HepG2 (cell line): ENCODE measurements around the gene MMP17. TPM values are rescaled to one million over a fixed set of nuclear protein-coding genes. Genes with fewer than 3 reads are reported as not detected.

ENCODE experiments used
- ATAC-seq: fragments of 200-7000 bp; cut with Tn5 transposase; 3 replicates; pipeline ENCODE4 v1.9.1; 2020; ENCODE audit warnings: mild to moderate bottlenecking, moderate library complexity
- BruUV-seq: library from RNA; stranded (reverse); fragments of 400-500 nt; replicated peaks from 2 replicates; lab custom pipeline; 2021; lab: Mats Ljungman, UMichigan
- CTCF ChIA-PET: fragments of 300-600 bp; formaldehyde crosslinking; extraction: SDS; loops from one replicate; lab custom pipeline; 2021; ENCODE audit warnings: low total read pairs, inconsistent platforms, low intra/inter-chr PET ratio; lab: Yijun Ruan, JAX
- POLR2A ChIA-PET: fragments of 350-600 bp; sonication (Branson Sonifier 250); formaldehyde crosslinking; loops from one replicate; lab custom pipeline; 2020; ENCODE audit warnings: antibody characterized with exemption, inconsistent platforms; lab: Yijun Ruan, JAX
- DNase-seq: peaks from one replicate; pipeline ENCODE4 v3.0.0-alpha.2; 2015; ENCODE audit warnings: low spot score
- FAIRE-seq: peaks from 3 replicates; lab custom pipeline; 2011; peaks lifted over from hg19 to GRCh38; lab: Jason Lieb, UNC
- H2AFZ ChIP-seq: one replicate; pipeline ENCODE4 v1.6.1; 2011; ENCODE audit warnings: low read length, inconsistent platforms
- H3K27ac ChIP-seq: fragments of 300-600 bp; 3 replicates; pipeline ENCODE4 v1.8.0; 2011; ENCODE audit warnings: mixed run types, mild to moderate bottlenecking, mixed read lengths, low read length, inconsistent platforms; ENCODE audit not compliant: insufficient read depth; ENCODE audit errors: extremely low read length
- H3K27me3 ChIP-seq, 2 experiments: fragments of 200-600 bp in 1 of 2; 2 replicates in 1 of 2; 3 replicates in 1 of 2; pipeline versions ENCODE4 v1.6.0 to v1.8.0; 2011; ENCODE audit warnings: low read length in 2 of 2, mild to moderate bottlenecking in 2 of 2, moderate library complexity in 2 of 2, inconsistent platforms in 1 of 2; ENCODE audit not compliant: insufficient read depth in 2 of 2, control insufficient read depth in 1 of 2
- H3K36me3 ChIP-seq, 2 experiments: fragments of 200-600 bp in 1 of 2; replicated peaks in 1 of 2; 2 replicates in 1 of 2; 3 replicates in 1 of 2; pipeline versions ENCODE4 v1.5.1 to v1.8.0; 2011; ENCODE audit warnings: low read length in 2 of 2, inconsistent platforms in 1 of 2; ENCODE audit not compliant: insufficient read depth in 2 of 2, control insufficient read depth in 1 of 2
- H3K4me1 ChIP-seq: 2 replicates; pipeline ENCODE4 v1.5.1; 2012; ENCODE audit warnings: low read length, inconsistent platforms; ENCODE audit not compliant: insufficient read depth
- H3K4me2 ChIP-seq: 2 replicates; pipeline ENCODE4 v1.6.0; 2011; ENCODE audit warnings: low read depth, low read length, inconsistent platforms
- H3K4me3 ChIP-seq, 3 experiments: fragments of 200-600 bp in 1 of 3; sonication (generic), shearing (Covaris generic) in 1 of 3; replicated peaks in 1 of 3; 2 replicates each; pipeline ENCODE4 v1.5.1; 2011 to 2016; ENCODE audit warnings: low read length in 3 of 3, inconsistent platforms in 2 of 3, low read depth in 2 of 3, mild to moderate bottlenecking in 2 of 3, control low read depth in 1 of 3, mixed read lengths in 1 of 3; ENCODE audit not compliant: insufficient read depth in 1 of 3
- H3K79me2 ChIP-seq: one replicate; pipeline ENCODE4 v1.6.1; 2011; ENCODE audit warnings: low read length, inconsistent platforms; ENCODE audit not compliant: insufficient read depth
- H3K9ac ChIP-seq: 2 replicates; pipeline ENCODE4 v1.6.0; 2011; ENCODE audit warnings: mild to moderate bottlenecking, low read depth, low read length, inconsistent platforms; ENCODE audit not compliant: insufficient read depth
- H3K9me3 ChIP-seq: 2 replicates; pipeline ENCODE4 v1.5.1; 2012; ENCODE audit warnings: mild to moderate bottlenecking, low read length
- H4K20me1 ChIP-seq: 2 replicates; pipeline ENCODE4 v1.6.0; 2011; ENCODE audit warnings: inconsistent platforms, mild to moderate bottlenecking, low read length, moderate library complexity; ENCODE audit not compliant: insufficient read depth
- ATM ChIP-seq: fragments of 450-650 bp; IDR thresholded peaks from 2 replicates; pipeline ENCODE4 v1.7.1; 2017; ENCODE audit warnings: mild to moderate bottlenecking, borderline replicate concordance
- CC2D1A ChIP-seq: sonication (generic); formaldehyde crosslinking; IDR thresholded peaks from 2 replicates; pipeline ENCODE4 v1.8.1; 2023; ENCODE audit warnings: mild to moderate bottlenecking, missing genetic modification reagents
- CREM ChIP-seq, 2 experiments: sonication (generic) in 1 of 2; formaldehyde crosslinking in 1 of 2; IDR thresholded peaks; 2 replicates each; pipeline versions ENCODE4 v1.4.0 to v1.6.1; 2016 to 2020; ENCODE audit warnings: antibody characterized with exemption in 1 of 2, mild to moderate bottlenecking in 1 of 2, missing genetic modification reagents in 1 of 2
- EZH2 ChIP-seq: conservative IDR thresholded peaks from 2 replicates; pipeline ENCODE4 v1.6.1; 2012; ENCODE audit warnings: mild to moderate bottlenecking, low read depth, low read length, moderate library complexity
- FOXO1 ChIP-seq: sonication (generic); formaldehyde crosslinking; IDR thresholded peaks from 2 replicates; pipeline ENCODE4 v1.4.0; 2020; ENCODE audit warnings: missing genetic modification reagents
- HDAC2 ChIP-seq: sonication (generic); formaldehyde crosslinking; IDR thresholded peaks from 2 replicates; pipeline ENCODE4 v1.4.0; 2020; ENCODE audit warnings: missing genetic modification reagents
- HOXD1 ChIP-seq: sonication (generic); formaldehyde crosslinking; IDR thresholded peaks from 2 replicates; pipeline ENCODE4 v1.5.0; 2020; ENCODE audit warnings: missing genetic modification reagents
- ISX ChIP-seq: sonication (generic); formaldehyde crosslinking; conservative IDR thresholded peaks from 2 replicates; pipeline ENCODE4 v1.5.0; 2020; ENCODE audit warnings: missing genetic modification reagents
- MATR3 ChIP-seq: sonication (generic); formaldehyde crosslinking; IDR thresholded peaks from 2 replicates; pipeline ENCODE4 v1.4.0; 2020; ENCODE audit warnings: missing genetic modification reagents
- MIXL1 ChIP-seq: IDR thresholded peaks from 2 replicates; pipeline ENCODE4 v1.6.1; 2016
- NAIF1 ChIP-seq: sonication (generic); formaldehyde crosslinking; IDR thresholded peaks from 2 replicates; pipeline ENCODE4 v1.5.0; 2020; ENCODE audit warnings: mild to moderate bottlenecking, missing genetic modification reagents, borderline replicate concordance
- NR2F6 ChIP-seq, 2 experiments: IDR thresholded peaks; 2 replicates each; pipeline ENCODE4 v1.6.1; 2016; ENCODE audit warnings: antibody characterized with exemption in 1 of 2, mild to moderate bottlenecking in 1 of 2
- SRY ChIP-seq: sonication (generic); formaldehyde crosslinking; IDR thresholded peaks from 2 replicates; pipeline ENCODE4 v1.8.0; 2022; ENCODE audit warnings: mild to moderate bottlenecking, missing genetic modification reagents
- TAF15 ChIP-seq: fragments of 200-400 bp; formaldehyde crosslinking; IDR thresholded peaks from one replicate; pipeline ENCODE4 v1.6.1; 2018; ENCODE audit warnings: mild to moderate bottlenecking, low read depth, low read length; ENCODE audit not compliant: poor library complexity, severe bottlenecking
- TBL1XR1 ChIP-seq: fragments of 150-350 bp; IDR thresholded peaks from 2 replicates; pipeline ENCODE4 v1.6.1; 2014; ENCODE audit warnings: borderline replicate concordance, low read length; ENCODE audit not compliant: partially characterized antibody
- ZBTB8A ChIP-seq: sonication (generic); formaldehyde crosslinking; IDR thresholded peaks from 2 replicates; pipeline ENCODE4 v1.4.0; 2020; ENCODE audit warnings: mild to moderate bottlenecking, low read depth, missing genetic modification reagents, borderline replicate concordance
- ZNF101 ChIP-seq: sonication (generic); formaldehyde crosslinking; IDR thresholded peaks from 2 replicates; pipeline ENCODE4 v1.4.0; 2020; ENCODE audit warnings: mild to moderate bottlenecking, low read depth, missing genetic modification reagents, borderline replicate concordance
- ZNF12 ChIP-seq: sonication (generic); formaldehyde crosslinking; IDR thresholded peaks from 2 replicates; pipeline ENCODE4 v1.5.0; 2020; ENCODE audit warnings: missing genetic modification reagents
- ZNF577 ChIP-seq: sonication (generic); formaldehyde crosslinking; IDR thresholded peaks from 2 replicates; pipeline ENCODE4 v1.4.0; 2020; ENCODE audit warnings: mild to moderate bottlenecking, low read depth, missing genetic modification reagents, borderline replicate concordance
- ZSCAN31 ChIP-seq: sonication (generic); formaldehyde crosslinking; IDR thresholded peaks from 2 replicates; pipeline ENCODE4 v1.5.0; 2020; ENCODE audit warnings: low read depth, mild to moderate bottlenecking, missing genetic modification reagents
- WGBS: methylation state at CpG from one replicate; pipeline ENCODE4 v1.1.6; 2017; ENCODE audit warnings: low lambda C conversion rate; 5-methylcytosine and 5-hydroxymethylcytosine counted together
- in situ Hi-C: cut with HindIII; loops from 2 replicates; pipeline ENCODE4 v1.10.0; 2017; ENCODE audit warnings: low pct_unique_long_range_greater_than_20kb; ENCODE audit not compliant: extremely low pct_ligation_motif_present
- intact Hi-C: fragments of 100-400 bp; cut with micrococcal nuclease; formaldehyde crosslinking; loops from one replicate; pipeline ENCODE4 v1.10.0; 2022; ENCODE audit not compliant: unreplicated experiment
- polyA plus RNA-seq, 8 experiments: library from polyadenylated mRNA; depleted of rRNA in 3 of 8; stranded (reverse) in 7 of 8; unstranded in 1 of 8; fragments of >200 nt; fragmentation: Illumina TruSeq in 4 of 8; extraction: Trizol in 4 of 8; gene quantifications; 2 replicates each; pipeline versions ENCODE4 v1.2.1 to v1.2.3, GENCODE V29; 2011 to 2016; ENCODE audit warnings: low read depth in 4 of 8, missing spikeins in 1 of 8, mixed read lengths in 1 of 8; ENCODE audit not compliant: insufficient read depth in 1 of 8
- total RNA-seq, 5 experiments: library from RNA; depleted of rRNA; stranded (reverse); fragments of >200 nt; fragmentation: Illumina TruSeq; extraction: Trizol; gene quantifications; 2 replicates each; pipeline ENCODE4 v1.2.3, GENCODE V29; 2016; ENCODE audit warnings: low read depth in 1 of 5
- TF ChIP-seq, protein P1 (sequence below): sonication (generic); formaldehyde crosslinking; IDR thresholded peaks from 2 replicates; pipeline ENCODE4 v1.5.0; 2020; ENCODE audit warnings: mild to moderate bottlenecking, missing genetic modification reagents

Gene MMP17
- total and polyA plus RNA-seq, 2 of the 13 experiments (the other 11 are each of a cell fraction or from before 2014, with no cell fraction given), result 0.55 to 0.80 TPM

DNA sequence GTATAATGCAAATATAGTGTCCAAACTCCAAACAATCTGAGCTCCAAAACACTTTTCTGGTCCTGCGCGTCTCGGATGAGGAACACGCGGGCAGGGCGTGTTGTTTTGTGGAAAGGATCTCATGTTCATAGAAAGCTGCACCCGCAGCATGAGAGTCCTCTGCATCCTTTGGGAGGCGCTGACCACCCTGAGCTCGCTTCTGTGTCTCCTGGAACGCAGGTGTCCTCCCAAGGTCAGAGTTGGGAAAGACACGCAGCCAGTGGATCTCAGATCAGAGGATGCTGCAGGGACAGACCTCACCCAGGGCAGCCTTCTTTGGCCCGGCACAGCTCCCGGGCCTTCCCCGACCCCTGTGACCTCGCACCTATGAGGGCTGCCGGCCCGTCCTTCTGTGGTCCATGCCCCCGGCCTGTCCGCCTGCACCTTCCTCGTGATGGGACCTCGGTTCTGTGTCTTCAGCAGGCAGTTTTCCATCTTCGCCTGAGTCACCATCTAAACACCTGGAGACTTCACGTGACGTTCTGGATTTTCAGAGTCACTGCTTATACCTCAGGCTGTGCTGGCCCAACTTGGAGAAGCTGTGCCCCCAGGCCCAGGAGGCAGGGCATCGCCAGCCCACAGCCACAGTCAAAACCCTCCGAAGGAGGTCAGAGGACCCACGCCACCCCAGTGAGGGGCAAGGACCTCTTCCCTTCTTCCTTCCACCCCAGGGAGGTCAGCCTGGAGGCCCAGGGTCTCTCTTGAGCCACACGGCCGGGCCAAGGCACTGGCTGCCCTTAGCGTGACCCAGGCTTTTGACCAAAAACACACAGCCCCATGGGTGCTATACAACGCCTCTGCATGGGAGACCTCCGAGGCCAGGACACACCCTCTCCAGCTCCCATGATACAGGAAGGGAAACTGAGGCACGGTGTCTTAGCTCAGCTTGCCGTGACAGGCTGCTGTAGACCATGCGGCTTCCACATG lies 25.9 kb downstream of the MMP17 start (continued):
- TF ChIP-seq MIXL1 (CRISPR knock-in tag) (no peak), ZNF101 (CRISPR knock-in tag) (no peak), HOXD1 (CRISPR knock-in tag) (no peak), ZNF12 (CRISPR knock-in tag) (no peak), HDAC2 (CRISPR knock-in tag) (no peak), SRY (CRISPR knock-in tag) (no peak), NR2F6 (IDR thresholded peaks at IDR 0.05) (0 out of 2 replicates have a peak, but pooled peaks have one; percentile 16), NR2F6 (CRISPR knock-in tag; IDR thresholded peaks at IDR 0.05) (peak; percentile 36; the same call in 1 of the 2 replicates), ISX (CRISPR knock-in tag) (no peak), ZSCAN31 (CRISPR knock-in tag) (no peak), ZNF577 (CRISPR knock-in tag) (no peak), NAIF1 (CRISPR knock-in tag) (no peak), EZH2 (no peak), FOXO1 (CRISPR knock-in tag) (no peak)

DNA sequence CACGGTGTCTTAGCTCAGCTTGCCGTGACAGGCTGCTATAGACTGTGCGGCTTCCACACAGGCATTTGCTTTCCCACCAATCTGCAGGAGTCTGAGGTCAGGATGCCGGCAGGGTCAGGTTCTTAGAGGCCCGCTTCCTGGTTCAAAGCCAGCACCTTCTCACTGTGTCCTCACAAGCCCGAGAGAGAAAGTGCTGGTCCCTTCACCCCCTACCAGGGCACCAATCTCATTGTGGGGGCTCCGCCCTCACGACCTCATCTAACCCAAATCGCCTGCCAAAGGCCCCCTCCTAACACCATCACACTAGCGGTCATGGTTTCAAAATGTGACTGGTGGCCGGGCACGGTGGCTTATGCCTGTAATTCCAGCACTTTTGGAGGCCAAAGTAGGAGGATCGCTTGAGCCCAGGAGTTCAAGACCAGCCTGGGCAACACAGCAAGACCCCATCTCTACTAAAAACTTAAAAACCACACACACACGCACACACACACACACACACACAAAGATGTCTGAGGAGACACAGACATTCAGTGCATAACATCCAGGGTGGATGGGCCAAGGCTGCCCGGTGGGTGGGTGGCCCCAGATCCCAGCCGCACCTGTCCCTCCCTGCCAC lies 26.8 kb downstream of the MMP17 start:
- no peak overlapping the region for H3K4me2 ChIP-seq
- peaks cover 11 to 28% of the 10 kb centered on the region in 2 experiments for H3K27me3 ChIP-seq
- no peak for DNase-seq
- no peak for FAIRE-seq
- in situ Hi-C loops, result no loop called here
- no peaks in the 10 kb centered on the region for H3K79me2 ChIP-seq
- H4K20me1 ChIP-seq, result no peaks in the 10 kb centered on the region
- no peak overlapping the region for H3K27ac ChIP-seq
- no peaks in the 10 kb centered on the region for H3K9me3 ChIP-seq
- POLR2A ChIA-PET, result no interaction called here
- H3K4me1 ChIP-seq, result peaks cover 76% of the 10 kb centered on the region
- H3K9ac ChIP-seq, result no peak overlapping the region
- no peak for ATAC-seq
- WGBS, result 33% methylated on average over 12 of the region's 16 CpGs
- no peaks in the 10 kb centered on the region for H3K36me3 ChIP-seq
- H2AFZ ChIP-seq, result no peak overlapping the region
- no TSS peak for BruUV-seq
- no peak overlapping the region for H3K4me3 ChIP-seq
- intact Hi-C loops, result loop anchor here (5.0 kb wide), 2 partner anchors 57 to 147 kb away; no protein-coding TSS in a partner anchor
- CTCF ChIA-PET, result no interaction called here
- TF ChIP-seq MATR3 (CRISPR knock-in tag) (no peak), ATM (no peak), TAF15 (no peak), CC2D1A (CRISPR knock-in tag) (no peak), CREM (IDR thresholded peaks at IDR 0.05) (no peak), CREM (CRISPR knock-in tag; IDR thresholded peaks at IDR 0.05) (no peak), TBL1XR1 (no peak), ZBTB8A (CRISPR knock-in tag) (no peak)
- TF ChIP-seq, protein P1, sequence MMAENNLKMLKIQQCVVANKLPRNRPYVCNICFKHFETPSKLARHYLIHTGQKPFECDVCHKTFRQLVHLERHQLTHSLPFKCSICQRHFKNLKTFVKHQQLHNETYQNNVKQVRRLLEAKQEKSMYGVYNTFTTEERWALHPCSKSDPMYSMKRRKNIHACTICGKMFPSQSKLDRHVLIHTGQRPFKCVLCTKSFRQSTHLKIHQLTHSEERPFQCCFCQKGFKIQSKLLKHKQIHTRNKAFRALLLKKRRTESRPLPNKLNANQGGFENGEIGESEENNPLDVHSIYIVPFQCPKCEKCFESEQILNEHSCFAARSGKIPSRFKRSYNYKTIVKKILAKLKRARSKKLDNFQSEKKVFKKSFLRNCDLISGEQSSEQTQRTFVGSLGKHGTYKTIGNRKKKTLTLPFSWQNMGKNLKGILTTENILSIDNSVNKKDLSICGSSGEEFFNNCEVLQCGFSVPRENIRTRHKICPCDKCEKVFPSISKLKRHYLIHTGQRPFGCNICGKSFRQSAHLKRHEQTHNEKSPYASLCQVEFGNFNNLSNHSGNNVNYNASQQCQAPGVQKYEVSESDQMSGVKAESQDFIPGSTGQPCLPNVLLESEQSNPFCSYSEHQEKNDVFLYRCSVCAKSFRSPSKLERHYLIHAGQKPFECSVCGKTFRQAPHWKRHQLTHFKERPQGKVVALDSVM (CRISPR knock-in tag), result 0 out of 2 replicates have a peak, but pooled peaks have one; percentile 53
